SJSA1 (cell line): ENCODE results near the gene HEPN1. TPM values are rescaled to one million over a fixed set of nuclear protein-coding genes. Genes with fewer than 3 reads are reported as not detected.

Experiments used
- DNase-seq, 2 experiments: peaks; one replicate each; pipeline ENCODE4 v3.0.0-alpha.2; 2015 to 2020; ENCODE audit warnings: low spot score in 2 of 2, low read depth in 1 of 2
- H3K27ac ChIP-seq: fragments of 250-450 bp; sonication (Bioruptor Pico); 2 replicates; pipeline ENCODE4 v1.5.1; 2020; ENCODE audit warnings: mild to moderate bottlenecking, moderate library complexity
- H3K27me3 ChIP-seq: fragments of 250-450 bp; sonication (Bioruptor Pico); replicated peaks from 2 replicates; pipeline ENCODE4 v1.5.1; 2020; ENCODE audit warnings: mild to moderate bottlenecking, moderate library complexity
- H3K36me3 ChIP-seq: fragments of 250-450 bp; sonication (Bioruptor Pico); 2 replicates; pipeline ENCODE4 v1.5.1; 2020; ENCODE audit warnings: mild to moderate bottlenecking
- H3K4me1 ChIP-seq: fragments of 250-450 bp; sonication (Bioruptor Pico); replicated peaks from 2 replicates; pipeline ENCODE4 v1.6.1; 2021; ENCODE audit warnings: mild to moderate bottlenecking
- H3K4me3 ChIP-seq: fragments of 250-450 bp; sonication (Bioruptor Pico); 2 replicates; pipeline ENCODE4 v1.5.1; 2020; ENCODE audit warnings: mild to moderate bottlenecking
- H3K9me3 ChIP-seq: fragments of 250-450 bp; sonication (Bioruptor Pico); replicated peaks from 2 replicates; pipeline ENCODE4 v1.5.1; 2020; ENCODE audit warnings: mild to moderate bottlenecking
- total RNA-seq: library from RNA; depleted of rRNA; stranded (reverse); fragments of >200 nt; shearing (Covaris generic); gene quantifications from 2 replicates; pipeline ENCODE4 v1.2.3, GENCODE V29; 2014

Gene HEPN1
- total RNA-seq, 1 experiment from 2014 or later = not detected

- DNase-seq = no peak
- no peaks in the 10 kb centered on the region for H3K4me1 ChIP-seq
- H3K9me3 ChIP-seq = no peaks in the 10 kb centered on the region
- no peak overlapping the region for H3K27ac ChIP-seq
- no peaks in the 10 kb centered on the region for H3K27me3 ChIP-seq
- no peak overlapping the region for H3K4me3 ChIP-seq
- H3K36me3 ChIP-seq = no peaks in the 10 kb centered on the region
Observed at GRCh38 chr11:124928942-124929665, 10.1 kb downstream of the HEPN1 start.

- Histone ChIP-seq H3K27ac (no peak overlapping the region), H3K4me3 (no peak overlapping the region), H3K36me3 (no peaks in the 10 kb centered on the region), H3K4me1 (no peaks in the 10 kb centered on the region), H3K27me3 (no peaks in the 10 kb centered on the region), H3K9me3 (no peaks in the 10 kb centered on the region)
- DNase-seq = no peak
Observed at GRCh38 chr11:124930799-124931198, 11.7 kb downstream of the HEPN1 start.

GRCh38 chr11:124934862-124935547, 16.0 kb downstream of the HEPN1 start:
- no peaks in the 10 kb centered on the region for H3K9me3 ChIP-seq

GRCh38 chr11:124935548-124936514, 16.8 kb downstream of the HEPN1 start, which contains the start of gene HEPACAM:
HEPACAM (minus strand) TSS chr11:124936047; CDS start chr11:124936006, 41 bp downstream.
- H3K27me3 ChIP-seq = no peaks in the 10 kb centered on the region
- H3K4me3 ChIP-seq = no peak within 1 kb of the TSS
- H3K4me1 ChIP-seq = no peaks in the 10 kb centered on the region
- H3K9me3 ChIP-seq = no peaks in the 10 kb centered on the region
- H3K36me3 ChIP-seq = no peaks in the 10 kb centered on the region
- no peak within 1 kb of the TSS for H3K27ac ChIP-seq
- no peak for DNase-seq

More at GRCh38 chr11:124934862-124935547, 16.0 kb downstream of the HEPN1 start:
- no peak for DNase-seq
- H3K27ac ChIP-seq = no peak overlapping the region
- H3K4me1 ChIP-seq = no peaks in the 10 kb centered on the region
- H3K36me3 ChIP-seq = no peaks in the 10 kb centered on the region
- no peaks in the 10 kb centered on the region for H3K27me3 ChIP-seq
- H3K4me3 ChIP-seq = no peak overlapping the region

DNA sequence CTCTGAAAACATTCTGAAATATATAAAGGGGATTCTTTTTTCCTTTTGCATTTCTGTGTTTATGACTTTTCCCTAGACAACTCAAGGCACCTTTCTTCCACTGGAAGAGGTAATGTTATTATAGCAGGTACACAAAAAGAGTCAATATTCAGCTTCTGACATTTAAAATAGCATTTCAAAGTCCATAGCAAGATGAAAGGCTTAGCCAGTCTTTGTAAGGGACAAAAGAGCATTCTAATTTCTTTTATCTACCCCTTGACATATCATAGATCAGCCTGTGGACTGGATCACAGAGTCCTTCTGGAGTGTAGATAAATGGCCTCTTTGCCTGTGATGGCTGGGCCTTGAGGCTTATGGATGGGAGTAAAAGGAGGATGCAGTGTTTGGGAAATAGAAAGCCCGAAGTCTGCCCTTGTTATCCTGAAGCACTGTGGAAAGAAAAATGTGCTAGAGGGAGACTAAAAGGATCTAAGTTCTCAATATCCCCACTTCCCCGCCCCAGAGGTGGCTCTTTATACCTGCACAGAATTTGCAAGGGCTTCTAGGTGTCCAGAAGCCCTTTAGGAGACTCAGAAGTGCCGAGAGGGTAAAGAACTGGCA, 18.4 kb downstream of the HEPN1 start:
- Histone ChIP-seq H3K27ac (no peak overlapping the region), H3K36me3 (no peaks in the 10 kb centered on the region), H3K9me3 (no peaks in the 10 kb centered on the region), H3K4me3 (no peak overlapping the region), H3K4me1 (no peaks in the 10 kb centered on the region), H3K27me3 (no peaks in the 10 kb centered on the region)
- DNase-seq = no peak

DNA sequence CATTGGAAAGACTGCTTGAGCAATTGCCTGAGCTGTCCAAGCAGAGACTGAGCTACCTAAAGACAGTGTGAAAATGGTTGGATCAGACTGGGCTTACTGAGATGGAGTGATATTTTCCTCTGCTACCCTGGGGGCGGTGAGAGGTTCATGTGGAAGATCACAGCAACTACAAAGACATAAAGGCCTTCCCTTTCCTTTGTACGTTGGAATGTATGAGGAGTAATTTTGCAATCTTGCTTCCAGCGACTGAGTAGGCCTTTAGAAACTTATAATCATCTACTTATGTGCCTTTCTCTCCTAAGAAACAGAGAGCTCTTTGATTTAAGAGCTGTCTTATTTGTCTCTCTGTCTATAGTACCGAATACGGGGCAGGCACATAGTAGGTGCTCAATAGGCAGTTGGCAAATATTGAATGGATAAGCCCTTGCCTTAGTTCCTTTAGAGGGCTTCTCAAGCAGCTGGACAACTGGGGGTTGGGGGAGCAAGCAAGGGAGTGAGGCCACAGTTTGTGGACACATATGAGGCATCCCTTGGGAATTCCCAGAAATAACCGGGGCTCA, 19.2 kb downstream of the HEPN1 start:
- no peaks in the 10 kb centered on the region for H3K27me3 ChIP-seq
- H3K4me3 ChIP-seq = no peak overlapping the region
- H3K9me3 ChIP-seq = no peaks in the 10 kb centered on the region
- H3K4me1 ChIP-seq = no peaks in the 10 kb centered on the region
- no peak overlapping the region for H3K27ac ChIP-seq
- DNase-seq = no peak
- H3K36me3 ChIP-seq = no peaks in the 10 kb centered on the region

GRCh38 chr11:124938970-124939369, 19.9 kb downstream of the HEPN1 start:
- Histone ChIP-seq H3K9me3 (no peaks in the 10 kb centered on the region), H3K27ac (no peak overlapping the region), H3K27me3 (no peaks in the 10 kb centered on the region), H3K4me1 (no peaks in the 10 kb centered on the region), H3K4me3 (no peak overlapping the region), H3K36me3 (no peaks in the 10 kb centered on the region)
- no peak for DNase-seq

GRCh38 chr11:124941703-124942102, 22.7 kb downstream of the HEPN1 start:
- H3K4me3 ChIP-seq = no peak overlapping the region
- no peak for DNase-seq
- H3K27ac ChIP-seq = no peak overlapping the region
- no peaks in the 10 kb centered on the region for H3K36me3 ChIP-seq
- H3K9me3 ChIP-seq = no peaks in the 10 kb centered on the region
- no peaks in the 10 kb centered on the region for H3K27me3 ChIP-seq
- no peaks in the 10 kb centered on the region for H3K4me1 ChIP-seq

- H3K36me3 ChIP-seq = no peaks in the 10 kb centered on the region
- no peak overlapping the region for H3K4me3 ChIP-seq
- no peak for DNase-seq
- H3K9me3 ChIP-seq = no peaks in the 10 kb centered on the region
- H3K27ac ChIP-seq = no peak overlapping the region
- H3K27me3 ChIP-seq = no peaks in the 10 kb centered on the region
- H3K4me1 ChIP-seq = no peaks in the 10 kb centered on the region
Observed at GRCh38 chr11:124942466-124943253, 23.6 kb downstream of the HEPN1 start.

- Histone ChIP-seq H3K36me3 (no peaks in the 10 kb centered on the region), H3K9me3 (no peaks in the 10 kb centered on the region), H3K27me3 (no peaks in the 10 kb centered on the region), H3K27ac (no peak overlapping the region), H3K4me3 (no peak overlapping the region), H3K4me1 (no peaks in the 10 kb centered on the region)
- DNase-seq = no peak
Observed at GRCh38 chr11:124943254-124943616, 24.2 kb downstream of the HEPN1 start.

DNA sequence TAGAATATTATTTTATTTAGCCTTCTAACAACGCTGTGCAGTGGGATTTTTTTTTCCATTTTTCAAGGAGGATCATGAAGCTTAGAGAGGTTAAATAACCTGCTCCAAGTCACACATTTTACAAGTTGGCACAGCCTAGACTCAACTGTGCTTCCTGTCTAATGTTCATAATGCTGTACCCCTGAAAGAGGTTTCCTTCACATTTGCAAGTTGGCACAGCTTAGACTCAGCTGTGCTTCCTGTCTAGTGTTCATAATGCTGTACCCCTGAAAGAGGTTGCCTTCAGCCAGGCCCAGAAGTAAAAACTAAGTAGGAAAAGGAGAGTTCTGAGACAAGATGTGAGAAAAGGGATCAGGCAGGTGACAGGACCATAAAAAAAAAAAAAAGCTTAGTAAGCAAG, 24.7 kb downstream of the HEPN1 start:
- Histone ChIP-seq H3K36me3 (no peaks in the 10 kb centered on the region), H3K9me3 (no peaks in the 10 kb centered on the region), H3K4me1 (no peaks in the 10 kb centered on the region), H3K27me3 (no peaks in the 10 kb centered on the region), H3K27ac (no peak overlapping the region), H3K4me3 (no peak overlapping the region)
- DNase-seq = no peak

- H3K36me3 ChIP-seq = no peaks in the 10 kb centered on the region
- H3K27me3 ChIP-seq = no peaks in the 10 kb centered on the region
- H3K4me1 ChIP-seq = no peaks in the 10 kb centered on the region
- H3K9me3 ChIP-seq = no peaks in the 10 kb centered on the region
- H3K27ac ChIP-seq = no peak overlapping the region
- DNase-seq = no peak
- no peak overlapping the region for H3K4me3 ChIP-seq
Observed at GRCh38 chr11:124944565-124944964, 25.5 kb downstream of the HEPN1 start.
